ENCODE results near the gene RFWD3. TPM values are rescaled to one million over a fixed set of nuclear protein-coding genes. Genes with fewer than 3 reads are reported as not detected.

The RFWD3 gene
- total and polyA plus RNA-seq, 2 of the 4 experiments (the other 2 are of a cell fraction) = 16.7 to 27.6 TPM

DNA sequence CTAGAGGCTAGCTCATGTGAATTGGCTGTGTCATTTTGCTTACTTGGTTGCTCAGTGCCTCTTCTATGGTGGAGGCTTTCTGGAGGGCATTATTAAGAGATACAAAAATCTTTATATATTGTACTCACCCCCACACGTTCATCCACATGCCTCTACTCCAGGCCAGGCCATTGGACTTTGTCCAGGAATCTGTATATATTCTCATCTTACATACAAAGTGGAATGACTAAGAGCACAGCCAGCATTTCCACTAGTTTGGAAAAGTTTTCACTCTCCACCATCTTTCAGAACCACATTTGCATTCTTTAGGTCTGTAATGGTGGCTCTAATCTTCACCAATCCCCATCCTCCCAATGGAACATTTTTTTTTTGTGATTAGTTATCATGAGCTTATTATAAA is 55.0 kb downstream of the RFWD3 start:
- Histone ChIP-seq H2BK5ac (ENCODE audit: low read depth, low read length, poor library complexity, severe bottlenecking) (peak overlapping the region; percentile 79), H3K27me3 (ENCODE audit: control insufficient read depth, insufficient read depth, low read length) (no peaks in the 10 kb centered on the region), H2AFZ (replicated peaks; ENCODE audit: low read length, poor library complexity) (peak overlapping the region; percentile 45), H2BK15ac (ENCODE audit: low read depth, low read length) (peak overlapping the region; percentile 47; the same call in 1 of the 3 replicates), H4K8ac (ENCODE audit: low read depth in 2 of 2, low read length in 2 of 2) (peak overlapping the region in 1 of 2 experiments; percentile 74; a peak in 2 of 4 replicates), H3K23ac (ENCODE audit: low read depth, low read length) (no peak overlapping the region; the same call in 1 of the 2 replicates), H3K56ac (ENCODE audit: extremely low read depth, insufficient read depth, low read length) (peak overlapping the region; percentile 10; the same call in 1 of the 2 replicates), H3K18ac (ENCODE audit: low read depth, low read length) (peak overlapping the region; percentile 30), H2AK5ac (ENCODE audit: low read depth, low read length) (peak overlapping the region; percentile 79), H3K4ac (ENCODE audit: low read depth, low read length) (peak overlapping the region; percentile 78), H2AK9ac (replicated peaks; ENCODE audit: low read depth, low read length, poor library complexity) (peak overlapping the region; percentile 48), H3K4me1 (ENCODE audit: control insufficient read depth, insufficient read depth, low read length) (peaks cover 10% of the 10 kb centered on the region), H3K9ac (ENCODE audit: low read depth, low read length) (no peak overlapping the region), H2BK120ac (ENCODE audit: low read depth, low read length) (peak overlapping the region; percentile 64), H3K27ac (ENCODE audit: insufficient read depth, low read length) (peak overlapping the region; percentile 63), H3K36me3 (ENCODE audit: control insufficient read depth, insufficient read depth, low read length) (no peaks in the 10 kb centered on the region), H3K4me3 (ENCODE audit: insufficient read depth, low read depth, low read length) (no peak overlapping the region), H3K4me2 (ENCODE audit: low read depth, low read length) (peak overlapping the region; percentile 34; the same call in 1 of the 2 replicates), H2BK20ac (ENCODE audit: low read depth, low read length) (peak overlapping the region; percentile 47; the same call in 1 of the 2 replicates), H3K9me3 (ENCODE audit: control insufficient read depth, insufficient read depth, low read length) (no peaks in the 10 kb centered on the region), H4K91ac (ENCODE audit: insufficient read depth, low read depth, low read length) (peak overlapping the region; percentile 67), H3K79me1 (ENCODE audit: low read depth in 1 of 2, low read length in 2 of 2) (peaks cover 0 to 10% of the 10 kb centered on the region in 2 experiments; a peak in 1 of 4 replicates), H4K5ac (ENCODE audit: low read depth, low read length) (no peak overlapping the region), H3K9me1 (ENCODE audit: insufficient read depth, low read length) (peaks cover 9% of the 10 kb centered on the region), H4K20me1 (ENCODE audit: insufficient read depth, low read length) (no peaks in the 10 kb centered on the region), H3K14ac (replicated peaks; ENCODE audit: low read depth, low read length) (peak overlapping the region; percentile 80)
- intact Hi-C loops (cut with micrococcal nuclease) (no loop called here), in situ Hi-C loops (cut with MboI; ENCODE audit: low sequenced_read_pairs) (no loop called here), dilution Hi-C loops (cut with HindIII; ENCODE audit: low sequenced_read_pairs, unreplicated experiment) (no loop called here)
- ChIA-PET POLR2A (ENCODE audit: unreplicated experiment) (interaction anchor here (0.6 kb wide), 1 partner anchor 311 kb away, joined by 3 read pairs; no protein-coding TSS in a partner anchor), CTCF (interaction anchor here (0.6 kb wide), 1 partner anchor 1576 kb away, joined by 3 read pairs; no protein-coding TSS in a partner anchor)
- BruUV-seq (replicated peaks) = no TSS peak
- DNase-seq = peak; percentile 95
- ATAC-seq (ENCODE audit: low read depth) = peak; percentile 44
- WGBS, 2 experiments (ENCODE audit: extremely low coverage in 2 of 2, insufficient read length in 1 of 2) = no CpG with 5 or more reads among the region's 1 CpG
- no peak for TF ChIP-seq RAD21 (IDR thresholded peaks at IDR 0.05; ENCODE audit: low read length)
- TF ChIP-seq NFE2L2 (IDR thresholded peaks at IDR 0.05; ENCODE audit: low read depth, low read length) = peak; percentile 3; the same call in 1 of the 2 replicates
- peak; percentile 21; the same call in 1 of the 2 replicates for TF ChIP-seq FOS (IDR thresholded peaks at IDR 0.05; ENCODE audit: low read depth, low read length)
- TF ChIP-seq POLR2A (IDR thresholded peaks at IDR 0.05; ENCODE audit: low read depth, low read length) = no peak
- TF ChIP-seq MAFK (IDR thresholded peaks at IDR 0.05; ENCODE audit: low read depth, low read length) = 0 out of 2 replicates have a peak, but pooled peaks have one; percentile 17

Data from IMR-90 (cell line).